Panc1 (cell line): ENCODE data around the gene RALGAPA1. TPM values are rescaled to one million over a fixed set of nuclear protein-coding genes. Genes with fewer than 3 reads are reported as not detected.

Experiments used
- ATAC-seq: fragments of 200-7000 bp; cut with Tn5 transposase; 2 replicates; pipeline ENCODE4 v1.9.1; 2020; ENCODE audit warnings: mild to moderate bottlenecking, moderate library complexity
- BruUV-seq: library from RNA; stranded (reverse); fragments of 400-500 nt; replicated peaks from 2 replicates; lab custom pipeline; 2021; lab: Mats Ljungman, UMichigan
- CTCF ChIA-PET: fragments of 300-600 bp; sonication (Branson Sonifier 250); formaldehyde crosslinking; loops from one replicate; lab custom pipeline; 2022; ENCODE audit warnings: antibody characterized with exemption; lab: Charles Lee
- POLR2A ChIA-PET: fragments of 300-600 bp; sonication (Branson Sonifier 250); formaldehyde crosslinking; loops from one replicate; lab custom pipeline; 2022; ENCODE audit warnings: antibody characterized with exemption; lab: Charles Lee
- DNase-seq: peaks from one replicate; pipeline ENCODE4 v3.0.0-alpha.2; 2010; ENCODE audit warnings: low read depth, low spot score
- H3K27ac ChIP-seq: 2 replicates; pipeline ENCODE4 v1.5.1; 2011; ENCODE audit warnings: mild to moderate bottlenecking, low read length, inconsistent platforms
- H3K27me3 ChIP-seq: fragments of 200-500 bp; sonication (Bioruptor generic); 2 replicates; pipeline ENCODE4 v1.6.0; 2014; ENCODE audit warnings: low read length, inconsistent platforms; ENCODE audit not compliant: control insufficient read depth, insufficient read depth
- H3K36me3 ChIP-seq: fragments of 200-500 bp; sonication (Bioruptor generic); 2 replicates; pipeline ENCODE4 v1.5.1; 2014; ENCODE audit warnings: inconsistent platforms, mild to moderate bottlenecking, low read length, moderate library complexity; ENCODE audit not compliant: control insufficient read depth, insufficient read depth
- H3K4me1 ChIP-seq: 2 replicates; pipeline ENCODE4 v1.5.1; 2011; ENCODE audit warnings: inconsistent platforms, mild to moderate bottlenecking, low read length, moderate library complexity; ENCODE audit not compliant: control insufficient read depth, insufficient read depth
- H3K4me3 ChIP-seq, 2 experiments: 2 replicates each; pipeline ENCODE4 v1.5.1; 2011 to 2012; ENCODE audit warnings: low read depth in 2 of 2, low read length in 2 of 2, mild to moderate bottlenecking in 2 of 2, inconsistent platforms in 1 of 2, moderate library complexity in 1 of 2
- H3K9me3 ChIP-seq: fragments of 200-500 bp; sonication (Bioruptor generic); 2 replicates; pipeline ENCODE4 v1.5.1; 2014; ENCODE audit warnings: low read depth, mild to moderate bottlenecking, inconsistent platforms, low read length, moderate library complexity; ENCODE audit not compliant: control insufficient read depth, insufficient read depth
- POLR2AphosphoS5 ChIP-seq: IDR thresholded peaks from 2 replicates; pipeline ENCODE4 v1.6.1; 2012; ENCODE audit warnings: mild to moderate bottlenecking, low read depth, low read length, moderate library complexity
- REST ChIP-seq, 2 experiments: IDR thresholded peaks; 2 replicates each; pipeline ENCODE4 v1.6.1; 2011 to 2012; ENCODE audit warnings: low read depth in 2 of 2, control low read depth in 1 of 2, low read length in 1 of 2, mild to moderate bottlenecking in 1 of 2, moderate library complexity in 1 of 2; ENCODE audit not compliant: insufficient read depth in 1 of 2
- SIN3A ChIP-seq: IDR thresholded peaks from 2 replicates; pipeline ENCODE4 v1.6.1; 2012; ENCODE audit warnings: low read depth, mild to moderate bottlenecking, low read length, moderate library complexity, borderline replicate concordance; ENCODE audit not compliant: insufficient read depth
- TCF7L2 ChIP-seq: IDR thresholded peaks from 2 replicates; pipeline ENCODE4 v1.6.1; 2011; ENCODE audit warnings: mild to moderate bottlenecking, low read depth, low read length, inconsistent platforms
- in situ Hi-C: cut with HindIII; loops from 2 replicates; pipeline ENCODE4 v1.10.0; 2016; ENCODE audit warnings: low sequenced_read_pairs, low pct_unique_long_range_greater_than_20kb
- intact Hi-C: fragments of 100-400 bp; cut with micrococcal nuclease; formaldehyde crosslinking; loops from one replicate; pipeline ENCODE4 v1.10.0; 2022; ENCODE audit not compliant: unreplicated experiment
- total RNA-seq: library from RNA; stranded (reverse); gene quantifications from one replicate; pipeline ENCODE4 v1.2.1, GENCODE V29; 2021; ENCODE audit not compliant: unreplicated experiment
- TF ChIP-seq, protein P1 (sequence below): fragments of 450-650 bp; IDR thresholded peaks from 2 replicates; pipeline ENCODE4 v1.5.1; 2017; ENCODE audit warnings: mild to moderate bottlenecking

Gene RALGAPA1
- total RNA-seq, 1 experiment from 2014 or later, result 31.5 TPM

DNA sequence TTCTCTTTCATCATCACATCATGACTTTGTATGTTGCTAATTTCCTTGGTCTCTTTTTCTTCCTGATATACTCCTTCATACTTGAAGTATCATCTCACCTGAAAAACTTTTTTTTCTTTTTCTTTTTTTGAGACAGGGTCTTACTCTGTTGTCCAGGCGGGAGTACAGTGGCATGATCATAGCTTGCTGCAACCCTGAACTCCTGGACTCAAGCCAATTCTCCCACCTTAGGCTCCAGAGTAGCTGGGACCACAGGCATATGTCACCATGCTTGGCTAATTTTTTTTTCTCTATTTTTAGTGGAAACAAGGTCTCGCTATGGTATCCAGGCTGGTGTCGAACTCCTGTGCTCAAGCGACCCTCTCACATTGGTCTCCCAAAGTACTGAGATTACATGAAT lies 107.6 kb downstream of the RALGAPA1 start:
- no peaks in the 10 kb centered on the region; the same call in 1 of the 2 replicates for H3K36me3 ChIP-seq
- no peaks in the 10 kb centered on the region for H3K27me3 ChIP-seq
- no peaks in the 10 kb centered on the region for H3K4me1 ChIP-seq
- no peak for TF ChIP-seq POLR2AphosphoS5
- no TSS peak for BruUV-seq
- intact Hi-C loops, result no loop called here
- ATAC-seq (no peak), DNase-seq (no peak)
- ChIA-PET POLR2A (no interaction called here), CTCF (no interaction called here)
- no peaks in the 10 kb centered on the region for H3K9me3 ChIP-seq
- in situ Hi-C loops, result no loop called here
- H3K4me3 ChIP-seq, result no peak overlapping the region
- no peak overlapping the region for H3K27ac ChIP-seq

- H3K36me3 ChIP-seq, result no peaks in the 10 kb centered on the region; the same call in 1 of the 2 replicates
- no peaks in the 10 kb centered on the region for H3K27me3 ChIP-seq
- in situ Hi-C loops (no loop called here), intact Hi-C loops (no loop called here)
- ChIA-PET POLR2A (no interaction called here), CTCF (no interaction called here)
- H3K9me3 ChIP-seq, result no peaks in the 10 kb centered on the region
- no peak overlapping the region for H3K27ac ChIP-seq
- ATAC-seq (no peak), DNase-seq (no peak)
- no peaks in the 10 kb centered on the region for H3K4me1 ChIP-seq
- TF ChIP-seq, protein P1, sequence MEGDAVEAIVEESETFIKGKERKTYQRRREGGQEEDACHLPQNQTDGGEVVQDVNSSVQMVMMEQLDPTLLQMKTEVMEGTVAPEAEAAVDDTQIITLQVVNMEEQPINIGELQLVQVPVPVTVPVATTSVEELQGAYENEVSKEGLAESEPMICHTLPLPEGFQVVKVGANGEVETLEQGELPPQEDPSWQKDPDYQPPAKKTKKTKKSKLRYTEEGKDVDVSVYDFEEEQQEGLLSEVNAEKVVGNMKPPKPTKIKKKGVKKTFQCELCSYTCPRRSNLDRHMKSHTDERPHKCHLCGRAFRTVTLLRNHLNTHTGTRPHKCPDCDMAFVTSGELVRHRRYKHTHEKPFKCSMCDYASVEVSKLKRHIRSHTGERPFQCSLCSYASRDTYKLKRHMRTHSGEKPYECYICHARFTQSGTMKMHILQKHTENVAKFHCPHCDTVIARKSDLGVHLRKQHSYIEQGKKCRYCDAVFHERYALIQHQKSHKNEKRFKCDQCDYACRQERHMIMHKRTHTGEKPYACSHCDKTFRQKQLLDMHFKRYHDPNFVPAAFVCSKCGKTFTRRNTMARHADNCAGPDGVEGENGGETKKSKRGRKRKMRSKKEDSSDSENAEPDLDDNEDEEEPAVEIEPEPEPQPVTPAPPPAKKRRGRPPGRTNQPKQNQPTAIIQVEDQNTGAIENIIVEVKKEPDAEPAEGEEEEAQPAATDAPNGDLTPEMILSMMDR, result no peak
- TF ChIP-seq TCF7L2 (no peak), REST (IDR thresholded peaks at IDR 0.05; ENCODE audit: insufficient read depth in 1 of 2, low read depth in 2 of 2, low read length in 1 of 2) (no peak), POLR2AphosphoS5 (no peak), SIN3A (no peak)
- H3K4me3 ChIP-seq, result no peak overlapping the region
- BruUV-seq, result no TSS peak
Measured at GRCh38 chr14:35699791-35700444, 109.2 kb downstream of the RALGAPA1 start.

DNA sequence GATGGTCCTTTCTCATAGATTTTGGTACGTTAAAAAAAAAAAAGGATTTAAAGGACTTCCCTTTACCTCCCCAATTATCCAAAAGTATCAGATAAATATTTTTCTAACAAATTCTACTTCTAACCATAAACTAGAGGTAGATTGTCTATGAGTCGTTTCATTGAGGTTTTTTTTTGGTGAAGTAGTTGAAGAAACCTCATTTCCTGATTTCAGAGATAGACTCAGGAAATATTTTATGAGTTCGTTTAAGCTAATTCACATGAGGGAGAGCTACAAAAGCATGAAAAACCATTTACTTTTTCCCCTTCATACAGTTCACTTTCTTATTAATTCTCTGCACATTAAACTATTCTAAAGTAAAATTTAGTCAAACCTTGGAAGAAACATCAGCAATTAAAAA lies 112.5 kb downstream of the RALGAPA1 start:
- no peaks in the 10 kb centered on the region for H3K27me3 ChIP-seq
- ChIA-PET POLR2A (no interaction called here), CTCF (no interaction called here)
- H3K9me3 ChIP-seq, result no peaks in the 10 kb centered on the region
- no peaks in the 10 kb centered on the region for H3K4me1 ChIP-seq
- H3K27ac ChIP-seq, result no peak overlapping the region
- intact Hi-C loops, result no loop called here
- H3K36me3 ChIP-seq, result no peaks in the 10 kb centered on the region; the same call in 1 of the 2 replicates
- no peak for ATAC-seq
- TF ChIP-seq SIN3A (no peak), POLR2AphosphoS5 (no peak), TCF7L2 (no peak), REST (IDR thresholded peaks at IDR 0.05; ENCODE audit: insufficient read depth in 1 of 2, low read depth in 2 of 2, low read length in 1 of 2) (no peak)
- TF ChIP-seq, protein P1, result no peak
- no peak overlapping the region for H3K4me3 ChIP-seq
- in situ Hi-C loops, result no loop called here
- no peak for DNase-seq
- no TSS peak for BruUV-seq
